OCI-LY1 (cell line): Measurements from ENCODE around the gene IMMP2L.

Source experiments
- EZH2 ChIP-seq: fragments of 200-600 bp; sonication (generic), shearing (Covaris generic); IDR thresholded peaks from 2 replicates; pipeline ENCODE4 v1.8.0; 2017; ENCODE audit warnings: borderline replicate concordance, mixed run types, mild to moderate bottlenecking, antibody characterized with exemption, low read length, moderate library complexity, mixed read lengths
- TF ChIP-seq, protein P1 (sequence below): fragments of 200-600 bp; sonication (generic), shearing (Covaris generic); IDR thresholded peaks from 2 replicates; pipeline ENCODE4 v1.5.1; 2017; ENCODE audit warnings: mild to moderate bottlenecking, antibody characterized with exemption, low read length, moderate library complexity, mixed read lengths

- TF ChIP-seq EZH2, result no peak
- TF ChIP-seq, protein P1, sequence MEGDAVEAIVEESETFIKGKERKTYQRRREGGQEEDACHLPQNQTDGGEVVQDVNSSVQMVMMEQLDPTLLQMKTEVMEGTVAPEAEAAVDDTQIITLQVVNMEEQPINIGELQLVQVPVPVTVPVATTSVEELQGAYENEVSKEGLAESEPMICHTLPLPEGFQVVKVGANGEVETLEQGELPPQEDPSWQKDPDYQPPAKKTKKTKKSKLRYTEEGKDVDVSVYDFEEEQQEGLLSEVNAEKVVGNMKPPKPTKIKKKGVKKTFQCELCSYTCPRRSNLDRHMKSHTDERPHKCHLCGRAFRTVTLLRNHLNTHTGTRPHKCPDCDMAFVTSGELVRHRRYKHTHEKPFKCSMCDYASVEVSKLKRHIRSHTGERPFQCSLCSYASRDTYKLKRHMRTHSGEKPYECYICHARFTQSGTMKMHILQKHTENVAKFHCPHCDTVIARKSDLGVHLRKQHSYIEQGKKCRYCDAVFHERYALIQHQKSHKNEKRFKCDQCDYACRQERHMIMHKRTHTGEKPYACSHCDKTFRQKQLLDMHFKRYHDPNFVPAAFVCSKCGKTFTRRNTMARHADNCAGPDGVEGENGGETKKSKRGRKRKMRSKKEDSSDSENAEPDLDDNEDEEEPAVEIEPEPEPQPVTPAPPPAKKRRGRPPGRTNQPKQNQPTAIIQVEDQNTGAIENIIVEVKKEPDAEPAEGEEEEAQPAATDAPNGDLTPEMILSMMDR, result no peak
Observed at GRCh38 chr7:111459757-111460280, 102.5 kb downstream of the IMMP2L start.
